GM19452 (cell line): ENCODE measurements around the gene TAS2R8.
"Not testable (repeated sequence)": the region's sequence is repeated elsewhere in the genome, so short reads cannot be mapped to it uniquely, and the experiment has no call there.

Experiments
- ATAC-seq: cut with Tn5 transposase; IDR thresholded peaks from one replicate; pipeline ENCODE4 v1.9.1; 2021; ENCODE audit not compliant: unreplicated experiment

The TAS2R8 gene

DNA sequence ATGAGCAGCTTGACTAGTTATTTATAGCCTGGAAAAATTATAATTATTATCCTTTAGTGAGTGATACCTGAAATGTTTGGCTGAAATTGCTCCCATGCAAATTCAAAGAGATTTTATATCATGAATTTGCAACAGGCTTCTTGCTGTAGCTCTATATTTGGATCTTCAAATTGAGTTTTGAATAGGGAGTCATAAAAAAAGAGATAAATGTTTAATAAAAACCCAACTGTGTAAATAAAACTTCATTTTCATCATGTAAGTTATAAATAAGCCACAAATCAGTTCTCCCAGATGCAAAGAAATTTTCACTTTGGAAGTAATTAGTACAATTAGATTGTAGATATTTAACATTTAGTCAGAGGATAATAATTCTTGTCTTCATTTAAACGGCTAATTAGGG is at the start of gene TAS2R8:
TAS2R8 (minus strand) TSS at position 101 of the 400 bp plus-strand sequence. CDS start 306 bp downstream, outside the sequence.
- ATAC-seq, result no peak

- ATAC-seq, result no peak
Measured at GRCh38 chr12:10855807-10856206, 48.7 kb upstream of the TAS2R8 start.

GRCh38 chr12:10853776-10854175 is 46.7 kb upstream of the TAS2R8 start:
- ATAC-seq, result no peak

GRCh38 chr12:10851243-10851858 is 44.3 kb upstream of the TAS2R8 start:
- no peak for ATAC-seq

- no peak for ATAC-seq
Measured at GRCh38 chr12:10849425-10849878, 42.4 kb upstream of the TAS2R8 start, which contains the start of gene PRR4. TSS of gene PRR4 (minus strand) at chr12:10849475. CDS start at chr12:10849437, 38 bp downstream.

GRCh38 chr12:10847744-10848143 is 40.7 kb upstream of the TAS2R8 start:
- no peak for ATAC-seq

- ATAC-seq, result no peak
Measured at GRCh38 chr12:10842862-10843261, 35.8 kb upstream of the TAS2R8 start.

- ATAC-seq, result no peak
Measured at GRCh38 chr12:10838461-10838860, 31.4 kb upstream of the TAS2R8 start.

DNA sequence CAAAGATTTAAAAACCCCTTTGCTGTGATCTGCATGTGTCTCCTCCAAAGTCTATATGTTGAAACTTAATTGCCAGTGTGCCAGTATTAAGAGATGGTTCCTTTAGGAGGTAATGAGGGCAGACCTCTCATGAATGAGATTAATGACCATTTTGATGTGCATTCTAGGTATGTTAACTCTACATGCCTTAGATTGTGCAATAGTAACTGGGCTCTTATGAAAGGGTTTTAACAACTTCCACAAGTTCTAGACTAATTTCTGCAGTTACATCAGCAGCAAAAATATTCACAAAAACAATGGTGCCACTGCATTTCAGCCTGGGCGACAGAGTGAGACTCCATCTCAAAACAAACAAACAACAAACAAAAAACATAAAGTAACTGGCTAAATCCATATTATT is 22.9 kb upstream of the TAS2R8 start:
- no peak for ATAC-seq

GRCh38 chr12:10826258-10826657 is 19.2 kb upstream of the TAS2R8 start, which contains the start of gene TAS2R10:
TSS of gene TAS2R10 (minus strand) at chr12:10826358. CDS start at chr12:10826269, 89 bp downstream.
- no peak for ATAC-seq

DNA sequence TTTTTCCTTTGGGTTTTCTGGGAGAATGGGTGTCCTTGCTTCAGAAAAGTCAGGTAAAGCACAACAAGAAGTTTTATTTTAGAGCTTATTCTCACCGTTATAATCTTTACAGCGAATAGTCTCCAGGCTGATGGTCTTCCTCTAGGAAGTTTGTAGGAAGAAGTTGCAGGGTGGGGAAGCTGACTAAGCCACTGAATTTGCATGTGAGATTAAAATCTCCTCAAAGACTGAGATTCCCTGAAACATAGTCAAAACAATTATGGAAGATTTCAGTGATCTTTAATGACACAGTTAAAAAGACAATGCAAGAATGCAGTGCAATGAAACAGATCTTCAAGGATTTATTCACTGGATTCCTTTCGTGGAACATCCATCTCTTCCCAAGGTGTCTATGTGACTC is 17.9 kb upstream of the TAS2R8 start:
- ATAC-seq, result no peak

DNA sequence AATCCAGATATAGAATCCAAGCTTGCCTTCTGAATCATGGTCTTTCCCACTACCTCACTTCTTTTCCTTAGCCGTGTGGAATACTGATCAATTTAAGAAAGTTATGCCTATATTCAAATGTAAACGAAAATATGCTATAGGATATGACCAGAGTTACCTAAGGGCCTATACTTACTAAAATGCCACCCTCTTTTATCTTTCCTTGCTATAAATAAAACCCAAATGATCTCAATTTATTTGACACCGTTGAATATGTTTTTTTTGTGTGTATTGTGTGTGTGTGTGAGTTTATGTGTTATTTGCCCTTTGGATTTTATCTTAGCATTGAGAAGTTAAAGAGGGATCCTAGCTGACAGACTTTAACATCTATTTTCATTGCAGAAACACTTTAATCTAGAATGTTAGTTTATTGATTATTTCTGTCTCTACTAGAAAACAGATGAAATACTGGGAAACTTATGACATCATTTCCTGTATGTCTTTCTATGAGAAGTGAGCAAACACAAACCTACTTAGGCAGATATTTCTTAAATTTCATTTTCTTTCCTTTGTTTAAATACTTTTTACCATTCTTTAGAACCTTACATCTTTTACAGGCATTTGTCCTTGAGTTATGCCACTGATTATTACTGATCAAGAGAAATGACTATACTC is 4.9 kb upstream of the TAS2R8 start:
- ATAC-seq, result no peak

DNA sequence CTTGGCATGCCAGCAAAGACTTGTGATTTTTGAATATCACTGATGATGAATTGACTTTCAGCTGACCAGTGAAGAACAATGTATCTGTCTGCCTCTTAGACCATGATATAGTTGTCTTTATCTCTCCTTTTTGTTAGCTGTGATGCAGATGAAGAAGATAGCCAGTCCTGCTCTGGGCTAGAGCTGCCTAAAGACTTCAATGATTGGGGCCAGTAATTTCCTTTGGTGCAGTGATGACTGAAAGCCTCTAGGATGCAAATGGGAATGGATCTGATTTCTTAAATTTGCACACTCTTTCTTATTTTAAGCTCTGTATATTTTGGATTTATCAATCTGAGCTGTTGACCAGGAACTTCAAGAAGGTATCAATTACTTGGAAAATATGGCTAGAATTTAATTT is 3.0 kb upstream of the TAS2R8 start, which contains the start of gene TAS2R9:
TAS2R9 (minus strand) TSS at position 101 of the 400 bp plus-strand sequence; CDS start at position 8, 93 bp downstream.
- ATAC-seq, result no peak

- no peak for ATAC-seq
Measured at GRCh38 chr12:10802587-10802986, 4.5 kb downstream of the TAS2R8 start, which contains the start of gene TAS2R7. TSS of gene TAS2R7 (minus strand) at chr12:10802627. CDS start at chr12:10802570, 57 bp downstream.

GRCh38 chr12:10801741-10802140 is 5.3 kb downstream of the TAS2R8 start:
- ATAC-seq, result no peak

DNA sequence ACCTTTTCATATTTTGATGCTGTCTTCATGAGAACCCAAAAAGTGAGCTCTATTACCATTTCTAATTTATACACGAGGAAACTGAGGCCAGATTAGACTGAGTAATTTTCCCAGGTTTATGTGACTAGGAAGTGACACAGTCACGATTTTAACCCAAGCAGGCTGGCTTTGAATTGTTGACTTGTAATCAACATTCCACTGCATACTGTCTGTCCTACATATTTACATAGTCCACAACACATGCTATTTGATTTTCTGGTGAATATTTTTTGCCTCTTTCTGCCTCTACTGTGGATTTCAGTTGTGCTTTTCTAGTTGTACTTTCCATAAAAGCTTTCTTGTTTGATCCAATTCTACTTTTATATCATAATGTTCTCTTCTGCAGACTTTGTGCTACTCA is 12.9 kb downstream of the TAS2R8 start:
- ATAC-seq, result no peak

DNA sequence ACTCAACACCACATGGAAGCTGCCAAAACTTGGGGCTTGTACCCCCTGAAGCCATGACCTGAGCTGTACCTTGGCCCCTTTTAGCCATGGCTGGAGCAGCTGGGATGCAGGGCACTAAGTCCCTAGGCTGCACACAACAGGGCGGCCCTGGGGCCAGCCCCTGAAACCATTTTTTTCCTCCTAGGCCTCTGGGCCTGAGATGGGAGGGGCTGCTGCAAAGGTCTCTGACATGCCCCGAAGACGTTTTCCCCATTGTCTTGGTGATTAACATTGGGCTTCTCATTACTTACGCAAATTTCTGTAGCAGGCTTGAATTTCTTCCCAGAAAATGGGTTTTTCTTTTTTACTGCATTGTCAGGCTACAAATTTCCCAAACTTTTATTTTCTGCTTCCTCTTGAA is 15.3 kb downstream of the TAS2R8 start:
- not testable (repeated sequence) for ATAC-seq

DNA sequence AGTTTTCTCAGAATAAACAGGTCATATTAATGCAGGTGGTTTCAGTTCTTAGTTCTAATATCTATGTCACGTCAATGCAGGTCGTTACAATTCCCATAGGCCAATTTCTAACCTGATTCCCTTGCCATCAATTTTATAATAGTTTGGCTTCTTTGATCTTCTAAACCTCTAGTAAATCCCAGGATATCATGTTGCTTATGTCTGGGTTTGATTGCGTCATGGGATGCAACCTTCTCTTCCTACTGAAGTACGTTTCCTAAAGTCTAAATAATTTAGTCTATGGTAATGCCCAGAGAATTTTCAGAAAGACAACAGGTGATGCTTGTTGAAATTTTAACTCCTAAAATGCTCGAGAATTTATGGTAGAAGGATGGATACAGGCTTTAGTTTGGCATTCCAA is 23.8 kb downstream of the TAS2R8 start:
- ATAC-seq, result no peak

- ATAC-seq, result no peak
Measured at GRCh38 chr12:10779103-10779502, 28.0 kb downstream of the TAS2R8 start.

DNA sequence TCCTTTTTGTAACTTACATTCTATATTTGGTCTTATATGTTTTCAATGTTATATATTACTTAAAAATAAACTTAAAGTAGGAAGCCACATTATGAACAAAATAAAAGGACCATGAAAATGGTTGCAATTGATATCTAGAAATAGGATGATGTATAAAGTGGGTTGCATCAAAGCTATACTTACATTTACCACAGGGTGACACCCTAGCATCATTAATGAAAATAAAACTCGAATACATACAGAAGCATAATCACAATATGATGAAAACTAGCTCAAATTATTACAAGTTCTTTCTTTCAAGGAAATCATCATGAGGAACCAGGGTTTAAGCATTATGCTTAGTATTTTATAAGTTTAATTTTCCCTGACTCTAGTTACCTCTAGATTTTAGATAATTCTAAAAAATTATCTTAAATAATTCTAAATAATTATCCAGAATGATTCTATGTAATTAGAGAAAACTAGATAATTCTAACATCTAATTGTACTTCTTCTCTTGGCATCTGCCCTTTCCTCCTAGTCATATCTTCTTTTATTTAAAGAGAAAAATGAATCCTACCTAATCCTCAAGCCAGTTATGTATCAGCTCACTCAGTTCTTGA is 35.9 kb downstream of the TAS2R8 start:
- no peak for ATAC-seq

- ATAC-seq, result no peak
Measured at GRCh38 chr12:10759657-10760056, 47.4 kb downstream of the TAS2R8 start.

GRCh38 chr12:10756194-10756593 is 50.9 kb downstream of the TAS2R8 start:
- ATAC-seq, result no peak
